KBM-7 (cell line): ENCODE data around the gene COL20A1.

Experiments
- DNase-seq: peaks from one replicate; pipeline ENCODE4 v3.0.0-alpha.2; 2015
- in situ Hi-C: fragments of 300-500 bp; cut with MboI; formaldehyde crosslinking; loops from 2 replicates; pipeline ENCODE4 v1.14.3; 2020; ENCODE audit warnings: low sequenced_read_pairs, low pct_unique_long_range_greater_than_20kb, mixed read lengths

The COL20A1 gene

DNA sequence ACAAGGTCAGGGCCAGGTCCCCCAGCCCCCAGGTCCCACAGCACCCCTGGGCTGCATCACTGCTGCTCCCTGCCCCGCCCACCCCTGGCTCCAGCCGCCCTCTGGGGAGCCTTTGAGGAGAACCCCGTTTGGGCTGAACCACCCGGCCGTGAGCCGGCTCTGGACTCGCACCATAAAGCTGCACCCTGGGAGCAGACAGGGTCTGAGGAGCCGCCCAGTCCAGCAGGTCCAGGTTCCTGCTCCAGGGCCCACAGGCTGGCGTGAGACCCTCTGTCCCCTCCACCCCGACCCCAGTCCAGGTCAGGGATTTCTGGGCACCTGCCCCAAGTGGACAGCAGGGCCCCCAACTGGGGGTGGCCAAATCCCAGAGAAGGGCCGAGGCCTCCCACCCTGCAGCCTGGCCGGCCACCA lies 59.8 kb downstream of the COL20A1 start:
- in situ Hi-C loops, result no loop called here
- no peak for DNase-seq

DNA sequence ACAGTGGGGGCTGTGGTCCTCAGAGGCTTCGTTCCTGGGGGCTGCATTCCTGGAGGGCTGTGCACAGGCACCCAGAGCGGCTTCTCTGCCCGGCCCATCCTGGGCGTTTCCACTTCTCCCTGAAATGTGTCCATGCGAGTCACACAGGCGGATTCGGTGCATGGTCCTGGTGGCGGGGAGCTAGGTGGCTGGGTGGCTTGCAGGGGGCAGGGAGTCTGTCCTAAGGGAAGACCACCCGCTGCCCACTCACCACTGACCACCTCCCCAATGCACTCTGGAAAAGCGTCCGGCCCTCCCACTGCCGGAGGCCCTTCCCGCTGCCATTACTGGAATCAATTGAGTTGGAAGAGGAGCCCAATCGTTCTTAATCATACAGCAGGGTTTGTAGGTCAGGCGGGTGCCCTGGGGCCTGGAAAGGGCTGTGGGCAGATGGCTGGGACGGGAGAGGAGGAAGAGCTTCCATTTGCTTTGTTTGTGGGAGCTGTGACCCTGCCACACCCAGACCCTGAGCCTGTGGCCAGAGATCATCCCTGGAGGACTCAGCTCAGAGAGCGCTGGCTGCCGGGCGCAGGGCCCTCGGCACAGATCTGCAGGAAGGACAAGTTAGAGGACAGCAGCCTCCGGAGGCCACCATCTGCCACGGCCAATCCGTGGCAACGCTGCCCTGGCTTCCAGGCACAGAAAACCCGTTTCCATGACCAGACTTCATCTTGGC lies 61.8 kb downstream of the COL20A1 start:
- no peak for DNase-seq
- in situ Hi-C loops, result no loop called here

- in situ Hi-C loops, result no loop called here
- DNase-seq, result no peak
Measured at GRCh38 chr20:63355781-63356295, 62.9 kb downstream of the COL20A1 start.

DNA sequence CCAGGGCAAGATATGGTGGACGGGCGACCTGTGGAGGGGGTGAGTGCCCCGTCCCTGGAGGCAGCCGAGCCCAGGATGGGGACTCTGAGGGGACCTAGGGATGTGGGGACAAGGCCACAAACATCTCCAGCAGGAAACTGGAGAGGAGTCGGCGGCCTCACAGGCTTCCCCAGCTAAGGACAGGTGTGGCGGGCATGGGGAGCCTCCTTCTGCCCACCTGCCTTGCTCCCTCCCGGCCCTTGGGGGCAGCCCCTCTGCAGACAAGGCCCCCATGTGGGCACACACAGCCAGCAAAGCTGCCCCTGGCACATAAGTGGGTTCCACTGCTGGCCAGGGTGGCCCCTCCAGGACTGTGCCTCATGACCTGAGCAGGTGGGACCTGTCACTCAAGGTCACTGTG lies 63.5 kb downstream of the COL20A1 start:
- DNase-seq, result no peak
- in situ Hi-C loops, result no loop called here

GRCh38 chr20:63356931-63357879 lies 64.2 kb downstream of the COL20A1 start:
- in situ Hi-C loops, result no loop called here
- DNase-seq, result no peak

- DNase-seq, result no peak
- in situ Hi-C loops, result no loop called here
Measured at GRCh38 chr20:63357921-63358905, 65.2 kb downstream of the COL20A1 start.

DNA sequence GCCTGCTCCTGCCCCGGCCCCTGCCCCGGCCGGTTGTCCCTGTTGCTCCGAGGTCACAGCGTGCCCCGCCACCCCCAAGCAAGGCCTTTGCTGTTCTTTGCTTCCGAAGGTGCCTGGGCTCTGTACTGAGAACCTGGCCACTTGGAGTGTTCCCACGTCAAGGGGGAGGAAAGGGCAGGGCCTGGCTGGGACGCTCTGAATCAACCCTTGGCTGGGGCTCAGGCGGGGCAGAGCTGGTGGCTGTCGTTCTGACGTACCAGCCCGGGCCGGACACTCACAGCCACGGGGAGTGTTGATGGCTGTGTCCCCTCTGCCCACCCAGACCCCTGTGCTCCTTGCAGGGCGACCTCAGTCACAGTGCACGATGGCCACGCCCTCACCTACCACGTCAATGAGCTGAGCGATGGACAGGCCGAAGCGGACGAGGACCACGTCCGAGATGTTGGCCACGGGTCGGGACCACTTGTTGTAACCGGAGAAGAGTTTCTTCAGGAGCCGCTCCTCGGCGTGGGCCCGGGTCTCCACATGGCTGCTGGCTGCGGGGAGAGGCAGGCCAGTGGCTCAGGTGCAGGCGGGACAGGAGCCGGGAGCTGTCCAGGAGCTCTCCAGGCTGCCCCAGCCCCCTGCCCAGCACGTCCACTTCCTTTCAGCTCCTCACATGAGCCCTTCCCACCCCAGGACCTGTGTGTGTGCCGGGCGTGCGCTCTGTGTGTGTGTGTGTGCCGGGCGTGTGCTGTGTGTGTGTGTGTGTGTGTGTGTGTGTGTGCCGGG lies 66.4 kb downstream of the COL20A1 start:
- in situ Hi-C loops, result no loop called here
- DNase-seq, result no peak

- DNase-seq, result no peak
- in situ Hi-C loops, result no loop called here
Measured at GRCh38 chr20:63359937-63360849, 67.2 kb downstream of the COL20A1 start.

GRCh38 chr20:63360850-63361518 lies 68.0 kb downstream of the COL20A1 start, which contains the start of gene CHRNA4:
Gene CHRNA4, minus strand, starts transcription at chr20:63361349. Its CDS starts 184 bp downstream, at chr20:63361165.
- in situ Hi-C loops, result no loop called here

DNA sequence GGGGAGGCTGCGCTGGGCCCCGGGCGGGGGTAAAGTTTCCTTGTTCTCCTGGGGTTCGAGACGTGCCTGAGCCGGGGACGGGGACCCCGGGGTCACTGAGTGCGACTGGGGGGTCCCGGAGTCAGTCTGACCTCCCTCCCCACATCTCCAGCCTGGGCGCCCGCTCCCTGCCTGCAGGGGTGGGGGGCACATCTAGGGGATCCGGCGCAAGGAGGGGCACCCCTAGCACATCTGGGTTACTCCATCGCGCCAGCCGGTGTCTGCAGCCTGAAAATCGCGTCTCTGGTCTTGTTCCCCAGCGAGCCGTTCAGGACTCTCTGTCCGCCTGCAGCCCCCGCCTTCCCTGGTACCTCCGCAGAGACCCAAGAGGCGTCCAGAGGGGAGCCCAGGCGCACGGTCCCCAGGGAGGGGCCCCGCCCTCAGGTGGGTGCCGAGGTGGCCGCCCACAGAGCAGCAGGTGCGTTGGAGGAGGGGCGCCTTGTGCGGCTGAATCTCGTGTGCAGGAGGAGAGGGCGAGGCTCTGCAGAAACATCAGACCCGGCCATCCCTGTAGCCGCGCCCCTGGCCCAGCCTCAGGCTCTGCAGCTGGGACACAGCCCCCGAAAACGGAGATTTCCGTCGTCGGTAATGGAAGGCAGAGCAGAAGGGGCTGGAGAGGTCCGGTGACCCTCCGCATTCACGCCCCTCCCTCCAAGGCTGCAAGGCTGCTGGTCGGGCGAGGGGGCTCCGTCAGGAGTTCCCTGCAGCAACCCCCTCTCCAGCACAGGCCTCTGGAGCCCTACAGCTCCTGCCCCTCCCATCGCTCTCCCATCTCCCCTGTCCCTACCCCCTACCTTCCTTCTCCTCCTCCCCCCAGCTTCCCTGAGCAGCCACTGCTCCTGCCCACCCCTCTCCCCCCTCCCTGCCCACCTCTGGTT lies 68.8 kb downstream of the COL20A1 start:
- no peak for DNase-seq
- in situ Hi-C loops, result no loop called here

More at GRCh38 chr20:63360850-63361518, 68.0 kb downstream of the COL20A1 start, which contains the start of gene CHRNA4:
- no peak for DNase-seq

DNA sequence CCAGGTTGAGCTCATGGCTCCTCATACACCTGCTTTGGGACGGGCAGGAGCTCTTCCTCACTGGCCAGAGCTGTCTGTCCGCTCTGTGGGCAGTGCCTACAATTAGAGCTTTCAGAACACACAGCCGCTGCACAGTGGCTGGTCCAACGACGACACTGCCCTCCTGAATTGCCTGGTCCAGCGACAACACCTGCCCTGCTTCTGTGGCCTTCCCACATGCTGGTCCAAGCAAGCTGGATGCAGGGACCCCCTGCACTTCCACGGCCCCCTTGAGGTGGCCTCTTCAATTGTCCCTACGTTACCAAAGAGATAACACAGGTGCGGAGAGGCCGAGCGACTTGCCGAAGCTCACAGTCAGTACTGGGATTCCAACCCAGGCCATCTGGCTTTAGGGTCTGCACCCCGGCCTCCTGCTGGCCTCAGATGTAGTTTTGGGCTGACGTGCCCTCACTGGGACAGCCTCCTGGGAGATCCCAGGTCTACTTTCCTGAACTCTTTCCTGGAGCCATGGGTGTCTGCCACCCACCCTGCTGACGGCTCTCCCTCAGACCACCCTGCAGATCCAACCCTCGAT lies 69.5 kb downstream of the COL20A1 start:
- in situ Hi-C loops, result no loop called here
- DNase-seq, result no peak

DNA sequence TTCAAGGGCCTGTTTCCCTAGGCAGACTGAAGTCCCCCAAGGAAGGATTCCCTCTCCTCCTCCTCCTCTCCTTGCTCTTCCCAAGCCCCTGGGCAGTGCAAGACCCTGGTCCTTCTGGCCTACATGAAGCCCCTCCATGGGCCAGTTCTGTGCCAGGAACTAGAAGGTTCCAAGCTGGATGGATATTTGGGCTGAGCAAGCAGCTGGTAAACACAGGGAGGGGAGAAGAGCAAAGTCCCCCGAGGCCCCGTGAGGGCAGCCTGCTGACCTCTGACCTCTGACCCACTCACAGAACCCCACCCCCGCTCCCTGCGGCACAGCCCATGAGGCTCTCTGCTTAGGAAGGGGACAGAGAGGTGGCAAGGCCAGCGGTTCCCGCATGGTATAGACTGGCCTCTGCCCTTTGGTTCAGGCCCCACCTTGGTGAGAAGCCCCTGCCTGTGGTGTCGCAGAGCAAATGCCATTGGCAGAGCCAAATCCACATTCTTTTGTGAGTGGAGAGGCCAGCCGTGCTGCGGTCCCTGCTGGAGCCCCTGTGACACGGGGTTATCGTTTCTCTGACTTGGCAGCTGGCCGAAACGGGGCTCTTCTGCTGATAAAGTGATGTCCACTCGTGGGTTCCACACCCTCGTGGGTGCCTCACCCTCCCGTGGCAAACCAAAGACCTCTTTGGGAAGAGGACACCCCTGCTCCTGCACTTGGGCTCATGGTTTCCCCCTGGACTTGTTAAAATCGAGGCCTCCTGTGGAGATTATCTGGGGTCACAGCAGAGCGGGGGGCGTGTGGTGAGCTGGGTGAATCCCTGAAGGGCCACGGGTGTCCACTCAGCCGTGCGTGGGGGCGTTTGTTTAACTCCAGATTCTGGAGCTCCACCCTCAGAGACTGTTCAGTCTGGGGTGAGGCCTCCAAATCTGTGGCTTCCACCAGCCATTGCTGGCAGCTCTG lies 70.3 kb downstream of the COL20A1 start:
- no peak for DNase-seq
- in situ Hi-C loops, result no loop called here

DNA sequence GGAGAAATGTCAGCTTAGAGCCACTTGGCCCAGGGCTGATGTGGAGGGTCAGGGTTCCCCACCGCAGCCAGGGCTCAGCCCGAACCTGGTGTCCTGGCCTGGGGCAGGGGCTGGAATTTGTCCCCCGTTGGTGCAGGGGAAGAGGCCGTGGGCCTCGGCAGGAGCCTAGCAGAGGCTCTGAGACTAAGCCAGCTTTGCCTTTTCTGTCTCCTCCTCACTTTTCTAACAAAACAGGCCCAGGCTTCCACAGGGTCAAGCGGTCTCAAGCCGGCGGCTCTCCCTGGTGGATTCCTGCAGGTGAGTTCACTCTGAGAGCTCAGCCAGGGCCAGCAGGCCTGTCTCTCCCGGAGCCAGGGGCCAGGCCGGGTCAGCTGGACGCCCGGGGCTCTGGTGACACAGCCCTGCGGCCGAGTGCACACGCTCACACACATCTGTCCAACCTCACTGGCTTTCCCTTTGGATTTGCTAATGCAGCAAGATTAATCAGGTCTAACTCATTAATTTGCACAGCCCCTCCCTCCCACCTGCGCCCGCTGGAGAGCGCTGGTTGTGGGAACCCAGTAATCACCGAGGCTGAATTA lies 71.1 kb downstream of the COL20A1 start:
- DNase-seq, result no peak
- in situ Hi-C loops, result no loop called here
